Stomach (tissue), 4 donors: ENCODE data around the gene EPN2.

Source experiments
- CTCF ChIP-seq, 7 experiments: fragments of 450-650 bp in 4 of 7; fragments of 200-600 bp in 3 of 7; sonication (generic) in 3 of 7; IDR thresholded peaks; one replicate each; pipeline ENCODE4 v1.5.1; 2016 to 2019; ENCODE audit warnings: antibody characterized with exemption in 7 of 7, control low read depth in 2 of 7, mild to moderate bottlenecking in 1 of 7
- POLR2A ChIP-seq, 4 donors: fragments of 450-650 bp; IDR thresholded peaks; one replicate each; pipeline ENCODE4 v1.6.1; 2016; ENCODE audit warnings: antibody characterized with exemption in 4 of 4, control low read depth in 2 of 4, mild to moderate bottlenecking in 1 of 4, moderate library complexity in 1 of 4

DNA sequence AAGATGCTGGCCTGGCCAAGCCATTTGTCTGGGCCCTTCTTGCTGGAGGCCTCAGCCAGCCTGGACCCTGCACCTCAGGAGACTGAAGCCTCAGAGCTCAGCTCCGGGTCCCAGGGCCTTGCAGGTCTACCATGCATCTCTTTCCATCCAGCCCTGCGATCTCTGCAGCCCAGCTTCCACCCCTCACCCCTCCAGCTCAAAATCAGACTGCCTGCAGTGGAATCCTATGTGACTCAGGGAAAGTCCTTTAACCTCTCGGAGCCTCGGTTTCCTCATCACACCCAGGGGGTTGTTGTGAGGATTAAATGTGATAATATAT is 128.3 kb downstream of the EPN2 start:
- TF ChIP-seq CTCF (IDR thresholded peaks at IDR 0.05) (no peak), POLR2A (IDR thresholded peaks at IDR 0.05) (no peak)
